H9 (cell line): ENCODE measurements around the gene C7orf25. TPM values are rescaled to one million over a fixed set of nuclear protein-coding genes. Genes with fewer than 3 reads are reported as not detected.

ENCODE experiments used
- DNase-seq: peaks from one replicate; pipeline ENCODE4 v3.0.0-alpha.2; 2017
- H2AFZ ChIP-seq: one replicate; pipeline ENCODE4 v1.6.1; 2013; ENCODE audit warnings: mild to moderate bottlenecking, low read length, control low read depth, moderate library complexity
- H2AK5ac ChIP-seq: 2 replicates; pipeline ENCODE4 v1.6.1; 2013; ENCODE audit warnings: low read length, control low read depth, mixed read lengths; ENCODE audit not compliant: insufficient read length
- H2BK120ac ChIP-seq: one replicate; pipeline ENCODE4 v1.6.1; 2013; ENCODE audit warnings: low read depth, mild to moderate bottlenecking, low read length, control low read depth, inconsistent platforms; ENCODE audit not compliant: poor library complexity, severe bottlenecking
- H2BK12ac ChIP-seq: 2 replicates; pipeline ENCODE4 v1.6.1; 2013; ENCODE audit warnings: low read length, control low read depth, mixed read lengths, low read depth; ENCODE audit not compliant: insufficient read length
- H2BK15ac ChIP-seq: 2 replicates; pipeline ENCODE4 v1.6.1; 2013; ENCODE audit warnings: low read depth, low read length, control low read depth
- H2BK20ac ChIP-seq: one replicate; pipeline ENCODE4 v1.6.1; 2013; ENCODE audit warnings: low read depth, mild to moderate bottlenecking, low read length, control low read depth, inconsistent platforms; ENCODE audit not compliant: poor library complexity, severe bottlenecking
- H2BK5ac ChIP-seq: 2 replicates; pipeline ENCODE4 v1.6.1; 2013; ENCODE audit warnings: low read length, control low read depth, mixed read lengths; ENCODE audit not compliant: insufficient read length
- H3K14ac ChIP-seq: 2 replicates; pipeline ENCODE4 v1.6.1; 2013; ENCODE audit warnings: low read length, control low read depth; ENCODE audit not compliant: insufficient read depth
- H3K18ac ChIP-seq: 2 replicates; pipeline ENCODE4 v1.6.1; 2013; ENCODE audit warnings: low read depth, mild to moderate bottlenecking, mixed read lengths, low read length, control low read depth; ENCODE audit not compliant: insufficient read length
- H3K23ac ChIP-seq: 2 replicates; pipeline ENCODE4 v1.6.1; 2013; ENCODE audit warnings: low read length, control low read depth, mixed read lengths, low read depth; ENCODE audit not compliant: insufficient read length
- H3K23me2 ChIP-seq: 2 replicates; pipeline ENCODE4 v1.6.1; 2013; ENCODE audit warnings: low read depth, mild to moderate bottlenecking, mixed read lengths, low read length, control low read depth; ENCODE audit not compliant: insufficient read length, poor library complexity, severe bottlenecking
- H3K27ac ChIP-seq: 2 replicates; pipeline ENCODE4 v1.5.1; 2013; ENCODE audit warnings: low read length, control low read depth, mixed read lengths, low read depth; ENCODE audit not compliant: insufficient read length
- H3K27me3 ChIP-seq: 2 replicates; pipeline ENCODE4 v1.6.1; 2013; ENCODE audit warnings: low read length, control low read depth, inconsistent platforms; ENCODE audit not compliant: insufficient read depth
- H3K4ac ChIP-seq: 2 replicates; pipeline ENCODE4 v1.6.1; 2013; ENCODE audit warnings: low read depth, mild to moderate bottlenecking, control low read depth, inconsistent platforms, low read length, moderate library complexity
- H3K4me1 ChIP-seq: 2 replicates; pipeline ENCODE4 v1.6.1; 2013; ENCODE audit warnings: low read length, control low read depth, inconsistent platforms; ENCODE audit not compliant: insufficient read depth
- H3K4me2 ChIP-seq: 2 replicates; pipeline ENCODE4 v1.6.1; 2013; ENCODE audit warnings: low read length, control low read depth, mixed read lengths; ENCODE audit not compliant: insufficient read length, insufficient read depth
- H3K56ac ChIP-seq: 2 replicates; pipeline ENCODE4 v1.6.1; 2013; ENCODE audit warnings: low read depth, mild to moderate bottlenecking, mixed read lengths, low read length, control low read depth; ENCODE audit not compliant: insufficient read length
- H3K79me1 ChIP-seq: 2 replicates; pipeline ENCODE4 v1.6.1; 2013; ENCODE audit warnings: low read depth, mild to moderate bottlenecking, moderate library complexity, low read length, control low read depth, inconsistent platforms; ENCODE audit not compliant: insufficient read depth, poor library complexity, severe bottlenecking
- H3K79me2 ChIP-seq: 2 replicates; pipeline ENCODE4 v1.6.1; 2013; ENCODE audit warnings: low read length, control low read depth, inconsistent platforms; ENCODE audit not compliant: insufficient read depth
- H3K9ac ChIP-seq: 2 replicates; pipeline ENCODE4 v1.6.1; 2013; ENCODE audit warnings: low read length, control low read depth, mixed read lengths; ENCODE audit not compliant: insufficient read length; ENCODE audit errors: extremely low read depth
- H3K9me3 ChIP-seq: one replicate; pipeline ENCODE4 v1.6.1; 2013; ENCODE audit warnings: low read depth, low read length, inconsistent platforms; ENCODE audit not compliant: control insufficient read depth
- H3T11ph ChIP-seq: one replicate; pipeline ENCODE4 v1.6.1; 2013; ENCODE audit warnings: mild to moderate bottlenecking, low read length, control low read depth, inconsistent platforms
- H4K20me1 ChIP-seq: one replicate; pipeline ENCODE4 v1.6.1; 2013; ENCODE audit not compliant: control insufficient read depth, insufficient read length, insufficient read depth
- H4K5ac ChIP-seq: 2 replicates; pipeline ENCODE4 v1.6.1; 2013; ENCODE audit warnings: low read depth, mild to moderate bottlenecking, mixed read lengths, low read length, control low read depth; ENCODE audit not compliant: insufficient read length
- H4K8ac ChIP-seq: replicated peaks from 2 replicates; pipeline ENCODE4 v1.6.1; 2013; ENCODE audit warnings: low read length, control low read depth, mixed read lengths, low read depth; ENCODE audit not compliant: insufficient read length
- H4K91ac ChIP-seq: 2 replicates; pipeline ENCODE4 v1.6.1; 2013; ENCODE audit warnings: low read depth, mild to moderate bottlenecking, moderate library complexity, mixed read lengths, low read length, control low read depth; ENCODE audit not compliant: insufficient read length
- H3K27ac Mint-ChIP-seq, 3 experiments: 2 replicates in 2 of 3; 3 replicates in 1 of 3; pipeline ENCODE4 v1.8.0; 2020 to 2021; ENCODE audit warnings: mixed read lengths in 3 of 3, mild to moderate bottlenecking in 1 of 3, moderate library complexity in 1 of 3
- H3K27me3 Mint-ChIP-seq: 2 replicates; pipeline ENCODE4 v1.8.0; 2021; ENCODE audit warnings: low read depth, mild to moderate bottlenecking, moderate library complexity, mixed read lengths
- H3K36me3 Mint-ChIP-seq, 3 experiments: 2 replicates in 2 of 3; 3 replicates in 1 of 3; pipeline ENCODE4 v1.8.0; 2020 to 2021; ENCODE audit warnings: low read depth in 3 of 3, mixed read lengths in 3 of 3; ENCODE audit not compliant: insufficient read depth in 1 of 3
- H3K4me1 Mint-ChIP-seq, 2 experiments: 2 replicates each; pipeline ENCODE4 v1.8.0; 2020; ENCODE audit warnings: mixed read lengths in 2 of 2
- H3K4me3 Mint-ChIP-seq, 2 experiments: 2 replicates in 1 of 2; 3 replicates in 1 of 2; pipeline ENCODE4 v1.8.0; 2020 to 2021; ENCODE audit warnings: mild to moderate bottlenecking in 2 of 2, mixed read lengths in 2 of 2, moderate library complexity in 1 of 2
- H3K9me3 Mint-ChIP-seq, 2 experiments: 2 replicates in 1 of 2; 3 replicates in 1 of 2; pipeline ENCODE4 v1.8.0; 2020; ENCODE audit warnings: mild to moderate bottlenecking in 2 of 2, mixed read lengths in 2 of 2, moderate library complexity in 1 of 2
- CTCF ChIP-seq: fragments of 200-600 bp; sonication (generic); conservative IDR thresholded peaks from 3 replicates; pipeline ENCODE4 v1.8.0; 2021; ENCODE audit warnings: antibody characterized with exemption, mild to moderate bottlenecking
- WGBS: extraction: QIAGEN DNeasy Blood & Tissue Kit; methylation state at CpG from one replicate; pipeline ENCODE4 v1.1.7; 2013; ENCODE audit warnings: missing lambda C conversion rate, low lambda C conversion rate, mixed read lengths; ENCODE audit not compliant: insufficient read length; ENCODE audit errors: extremely low coverage; 5-methylcytosine and 5-hydroxymethylcytosine counted together
- total RNA-seq: library from RNA; stranded (reverse); gene quantifications from 2 replicates; pipeline ENCODE4 v1.2.1, GENCODE V29; 2021

The C7orf25 gene
- total RNA-seq, 1 experiment from 2014 or later, result 3.8 TPM

DNA sequence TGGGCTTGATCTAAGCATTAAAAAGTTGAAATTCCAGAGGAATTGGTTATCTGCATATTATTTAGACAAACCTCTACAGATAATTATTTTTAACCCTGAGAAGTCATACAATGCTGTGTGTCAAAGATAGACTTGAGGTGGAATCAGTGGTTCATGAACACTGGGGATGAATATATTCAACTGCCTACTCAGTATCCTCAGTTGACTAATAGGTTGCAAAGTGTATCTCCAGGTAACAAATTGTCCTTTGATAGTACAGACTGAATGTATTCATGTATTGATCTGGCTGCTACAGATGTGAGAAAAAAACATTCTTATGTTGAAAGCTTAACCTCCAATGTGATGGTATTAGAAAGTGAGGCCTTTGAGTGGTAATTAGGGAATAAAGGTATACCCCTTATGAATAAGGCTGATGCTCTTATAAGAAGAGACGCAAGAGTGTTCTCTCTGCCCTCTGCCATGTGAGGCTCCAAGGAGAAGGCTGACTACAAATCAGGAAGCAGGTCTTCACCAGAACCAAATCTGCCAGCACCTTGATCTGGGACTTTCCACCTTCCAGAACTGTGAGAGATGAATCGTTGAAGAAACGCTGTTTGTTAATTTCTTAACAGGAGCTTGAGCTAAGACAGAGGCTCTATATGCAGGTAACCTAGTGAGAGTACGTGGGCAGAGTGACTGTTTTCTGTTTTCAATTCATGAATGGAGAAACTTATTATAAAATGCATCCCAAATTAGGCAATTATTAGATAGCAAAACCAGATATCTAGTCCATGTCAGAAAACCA, 27.8 kb upstream of the C7orf25 start:
- no peak overlapping the region for H4K5ac ChIP-seq
- H2BK120ac ChIP-seq, result no peak overlapping the region
- Mint-ChIP-seq H3K9me3 (no peaks in the 10 kb centered on the region), H3K27me3 (no peaks in the 10 kb centered on the region), H3K27ac (peak overlapping the region in 1 of 3 experiments; percentile 58; a peak in 1 of 7 replicates), H3K4me3 (no peak overlapping the region), H3K4me1 (peaks cover 6 to 10% of the 10 kb centered on the region in 2 experiments), H3K36me3 (peaks cover 15 to 47% (median 42%) of the 10 kb centered on the region in 3 experiments)
- H3K27me3 ChIP-seq, result no peaks in the 10 kb centered on the region
- H3K9me3 ChIP-seq, result no peaks in the 10 kb centered on the region
- no CpG with 5 or more reads among the region's 4 CpGs for WGBS
- DNase-seq, result no peak
- H3K14ac ChIP-seq, result no peak overlapping the region
- no peak overlapping the region for H2BK15ac ChIP-seq
- H4K91ac ChIP-seq, result no peak overlapping the region
- no peak overlapping the region for H3K27ac ChIP-seq
- no peak overlapping the region for H2BK20ac ChIP-seq
- no peak overlapping the region for H2BK12ac ChIP-seq
- H2AK5ac ChIP-seq, result no peak overlapping the region
- no peaks in the 10 kb centered on the region; the same call in 1 of the 2 replicates for H3K4me1 ChIP-seq
- no peak overlapping the region for H3K4ac ChIP-seq
- H3K18ac ChIP-seq, result no peak overlapping the region
- no peak for TF ChIP-seq CTCF
- H3K23me2 ChIP-seq, result no peaks in the 10 kb centered on the region
- no peak overlapping the region for H3T11ph ChIP-seq
- H4K8ac ChIP-seq, result no peak overlapping the region
- no peaks in the 10 kb centered on the region for H4K20me1 ChIP-seq
- no peaks in the 10 kb centered on the region for H3K79me2 ChIP-seq
- H3K4me2 ChIP-seq, result no peak overlapping the region
- no peaks in the 10 kb centered on the region for H3K79me1 ChIP-seq
- no peak overlapping the region for H3K56ac ChIP-seq
- no peak overlapping the region for H2AFZ ChIP-seq
- H3K9ac ChIP-seq, result no peak overlapping the region
- no peak overlapping the region for H3K23ac ChIP-seq
- H2BK5ac ChIP-seq, result no peak overlapping the region
